Measurements from ENCODE around the gene PRR35.

The PRR35 gene

GRCh38 chr16:565419-566330 lies 5.5 kb downstream of the PRR35 start:
- no peak for DNase-seq

- DNase-seq = no peak
These were observed 6.5 kb downstream of the PRR35 start, which contains the start of gene NHLRC4 for GRCh38 chr16:566475-567372. Gene NHLRC4 (plus strand): TSS chr16:567005. CDS start chr16:568048, 1,043 bp downstream.

GRCh38 chr16:567373-568256 lies 7.4 kb downstream of the PRR35 start:
- no peak for DNase-seq

- no peak for DNase-seq
These were observed 8.4 kb downstream of the PRR35 start for GRCh38 chr16:568401-569258.

GRCh38 chr16:569445-570254 lies 9.5 kb downstream of the PRR35 start, which contains the start of gene PIGQ:
Gene PIGQ (plus strand): TSS chr16:569968. CDS start chr16:574075, 4,107 bp downstream.
- DNase-seq = no peak

GRCh38 chr16:572865-573650 lies 12.9 kb downstream of the PRR35 start:
- DNase-seq = no peak

- no peak for DNase-seq
These were observed 14.0 kb downstream of the PRR35 start for GRCh38 chr16:574021-574760.

- no peak for DNase-seq
These were observed 15.4 kb downstream of the PRR35 start for GRCh38 chr16:575354-576196.

- no peak for DNase-seq
These were observed 16.1 kb downstream of the PRR35 start for GRCh38 chr16:576197-576822.

- no peak for DNase-seq
These were observed 16.6 kb downstream of the PRR35 start for GRCh38 chr16:576823-577201.

GRCh38 chr16:577796-578195 lies 17.6 kb downstream of the PRR35 start:
- DNase-seq = no peak

GRCh38 chr16:578232-578869 lies 18.2 kb downstream of the PRR35 start:
- DNase-seq = no peak

GRCh38 chr16:578870-579405 lies 18.7 kb downstream of the PRR35 start:
- DNase-seq = no peak

- no peak for DNase-seq
These were observed 20.1 kb downstream of the PRR35 start for GRCh38 chr16:580141-580945.

GRCh38 chr16:580946-581498 lies 20.8 kb downstream of the PRR35 start:
- no peak for DNase-seq

- DNase-seq = no peak
These were observed 22.0 kb downstream of the PRR35 start for GRCh38 chr16:582218-582613.
